OCI-LY7 (cell line): ENCODE data around the gene CDK5R1. TPM values are rescaled to one million over a fixed set of nuclear protein-coding genes. Genes with fewer than 3 reads are reported as not detected.

Experiments
- BruUV-seq: library from RNA; stranded (reverse); fragments of 400-500 nt; replicated peaks from 2 replicates; lab custom pipeline; 2021; lab: Mats Ljungman, UMichigan
- CTCF ChIA-PET: fragments of 300-600 bp; sonication (Branson Sonifier 250); formaldehyde crosslinking; loops from one replicate; lab custom pipeline; 2022; ENCODE audit warnings: antibody characterized with exemption; ENCODE audit not compliant: unreplicated experiment; lab: Charles Lee
- POLR2A ChIA-PET: fragments of 300-600 bp; sonication (Branson Sonifier 250); formaldehyde crosslinking; loops from one replicate; lab custom pipeline; 2022; ENCODE audit warnings: antibody characterized with exemption; lab: Charles Lee
- DNase-seq: peaks from one replicate; pipeline ENCODE4 v3.0.0-alpha.2; 2015; ENCODE audit warnings: low spot score
- H2AFZ ChIP-seq: fragments of 200-600 bp; sonication (generic), shearing (Covaris generic); 2 replicates; pipeline ENCODE4 v1.6.1; 2014; ENCODE audit warnings: mild to moderate bottlenecking, antibody characterized with exemption, low read length, moderate library complexity
- H3K27ac ChIP-seq: fragments of 200-600 bp; sonication (generic); 2 replicates; pipeline ENCODE4 v1.5.1; 2014; ENCODE audit warnings: mixed run types, low read depth, mild to moderate bottlenecking, moderate library complexity, low read length, inconsistent platforms; ENCODE audit not compliant: poor library complexity, severe bottlenecking
- H3K36me3 ChIP-seq: fragments of 200-600 bp; sonication (generic); 2 replicates; pipeline ENCODE4 v1.6.1; 2014; ENCODE audit warnings: mild to moderate bottlenecking, antibody characterized with exemption, low read length, moderate library complexity, mixed read lengths; ENCODE audit not compliant: insufficient read depth
- H3K4me1 ChIP-seq: fragments of 200-600 bp; sonication (generic); 2 replicates; pipeline ENCODE4 v1.5.1; 2014; ENCODE audit warnings: mild to moderate bottlenecking, low read length; ENCODE audit not compliant: insufficient read depth, poor library complexity, severe bottlenecking
- H3K4me2 ChIP-seq: fragments of 200-600 bp; sonication (generic); 2 replicates; pipeline ENCODE4 v1.6.1; 2014; ENCODE audit warnings: mild to moderate bottlenecking, low read length
- H3K4me3 ChIP-seq: fragments of 200-600 bp; sonication (generic); 2 replicates; pipeline ENCODE4 v1.5.1; 2014; ENCODE audit warnings: mild to moderate bottlenecking, low read depth, low read length; ENCODE audit not compliant: poor library complexity, severe bottlenecking
- H3K79me2 ChIP-seq: fragments of 200-600 bp; sonication (generic); 2 replicates; pipeline ENCODE4 v1.6.1; 2016; ENCODE audit warnings: low read depth, mild to moderate bottlenecking, low read length, moderate library complexity, mixed read lengths; ENCODE audit not compliant: insufficient read depth
- H3K9me2 ChIP-seq: fragments of 200-600 bp; sonication (generic); 2 replicates; pipeline ENCODE4 v1.6.1; 2016; ENCODE audit warnings: mild to moderate bottlenecking, low read length, mixed read lengths; ENCODE audit not compliant: insufficient read depth
- H3K9me3 ChIP-seq: fragments of 200-600 bp; sonication (generic); 2 replicates; pipeline ENCODE4 v1.6.1; 2014; ENCODE audit warnings: mild to moderate bottlenecking, mixed run types, low read length, mixed read lengths
- H4K20me1 ChIP-seq: fragments of 200-600 bp; sonication (generic); 2 replicates; pipeline ENCODE4 v1.6.1; 2014; ENCODE audit warnings: mild to moderate bottlenecking, antibody characterized with exemption, low read length, moderate library complexity, mixed read lengths; ENCODE audit not compliant: insufficient read depth
- EZH2phosphoT487 ChIP-seq: fragments of 200-600 bp; sonication (generic); IDR thresholded peaks from 2 replicates; pipeline ENCODE4 v1.6.1; 2018; ENCODE audit warnings: low read depth, borderline replicate concordance, mild to moderate bottlenecking, mixed run types, antibody characterized with exemption, low read length, moderate library complexity, mixed read lengths
- intact Hi-C: fragments of 100-400 bp; cut with micrococcal nuclease; formaldehyde crosslinking; loops from one replicate; pipeline ENCODE4 v1.10.0; 2022; ENCODE audit not compliant: unreplicated experiment
- total RNA-seq, 2 experiments: library from RNA; depleted of rRNA in 1 of 2; stranded (reverse); fragments of >200 nt in 1 of 2; shearing (Covaris generic) in 1 of 2; gene quantifications; 2 replicates each; pipeline ENCODE4 v1.2.3, GENCODE V29; 2014 to 2022
- TF ChIP-seq, protein P1 (sequence below): fragments of 200-600 bp; sonication (generic); conservative IDR thresholded peaks from 2 replicates; pipeline ENCODE4 v1.5.1; 2014; ENCODE audit warnings: mild to moderate bottlenecking, antibody characterized with exemption, low read length, moderate library complexity, mixed read lengths

CDK5R1 gene
- total RNA-seq, 2 experiments from 2014 or later = 1.3 to 2.2 TPM

DNA sequence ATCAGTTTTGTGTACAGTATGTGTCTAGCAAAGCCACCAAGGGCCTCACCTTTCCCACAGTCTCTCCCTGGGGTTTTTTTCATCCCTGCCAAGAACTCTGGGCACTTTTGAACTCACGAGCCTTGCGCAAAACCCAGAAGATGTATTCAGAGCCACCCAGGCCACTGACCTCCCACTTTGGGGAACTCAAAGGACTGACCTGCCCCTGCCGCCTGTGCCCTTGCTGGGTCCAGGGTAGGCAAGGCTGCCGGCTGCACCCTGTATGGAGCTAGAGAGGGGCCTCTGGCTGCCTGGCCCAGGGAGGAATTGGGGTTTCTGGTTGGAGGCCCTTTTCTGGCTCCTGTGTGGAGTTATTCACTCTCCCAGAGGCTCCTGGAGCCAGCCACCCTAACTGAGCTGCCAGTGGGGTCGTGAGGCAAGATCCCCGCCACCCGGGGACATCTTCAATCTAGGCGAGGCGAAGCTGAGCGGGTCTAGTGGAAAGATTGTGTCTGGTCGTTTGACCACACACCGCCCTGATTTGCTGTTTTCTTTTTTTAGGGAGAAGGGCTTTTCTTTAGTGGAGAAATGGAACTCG, 1.9 kb downstream of the CDK5R1 start:
- CTCF ChIA-PET = no interaction called here
- Histone ChIP-seq H3K27ac (no peak overlapping the region), H3K4me3 (no peak overlapping the region), H3K4me2 (no peak overlapping the region), H4K20me1 (0 out of 2 replicates have a peak, but pooled peaks cover 2% of the 10 kb centered on the region), H3K4me1 (peaks cover 20% of the 10 kb centered on the region), H3K9me3 (no peaks in the 10 kb centered on the region), H3K9me2 (no peaks in the 10 kb centered on the region), H3K79me2 (no peaks in the 10 kb centered on the region), H2AFZ (no peak overlapping the region), H3K36me3 (peaks cover 3% of the 10 kb centered on the region; the same call in 1 of the 2 replicates)
- no TSS peak for BruUV-seq
- POLR2A ChIA-PET = no interaction called here
- no peak for TF ChIP-seq EZH2phosphoT487
- TF ChIP-seq, protein P1, sequence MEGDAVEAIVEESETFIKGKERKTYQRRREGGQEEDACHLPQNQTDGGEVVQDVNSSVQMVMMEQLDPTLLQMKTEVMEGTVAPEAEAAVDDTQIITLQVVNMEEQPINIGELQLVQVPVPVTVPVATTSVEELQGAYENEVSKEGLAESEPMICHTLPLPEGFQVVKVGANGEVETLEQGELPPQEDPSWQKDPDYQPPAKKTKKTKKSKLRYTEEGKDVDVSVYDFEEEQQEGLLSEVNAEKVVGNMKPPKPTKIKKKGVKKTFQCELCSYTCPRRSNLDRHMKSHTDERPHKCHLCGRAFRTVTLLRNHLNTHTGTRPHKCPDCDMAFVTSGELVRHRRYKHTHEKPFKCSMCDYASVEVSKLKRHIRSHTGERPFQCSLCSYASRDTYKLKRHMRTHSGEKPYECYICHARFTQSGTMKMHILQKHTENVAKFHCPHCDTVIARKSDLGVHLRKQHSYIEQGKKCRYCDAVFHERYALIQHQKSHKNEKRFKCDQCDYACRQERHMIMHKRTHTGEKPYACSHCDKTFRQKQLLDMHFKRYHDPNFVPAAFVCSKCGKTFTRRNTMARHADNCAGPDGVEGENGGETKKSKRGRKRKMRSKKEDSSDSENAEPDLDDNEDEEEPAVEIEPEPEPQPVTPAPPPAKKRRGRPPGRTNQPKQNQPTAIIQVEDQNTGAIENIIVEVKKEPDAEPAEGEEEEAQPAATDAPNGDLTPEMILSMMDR = no peak
- DNase-seq = no peak
- intact Hi-C loops = no loop called here

- Histone ChIP-seq H3K79me2 (no peaks in the 10 kb centered on the region), H3K4me3 (no peak overlapping the region), H4K20me1 (no peaks in the 10 kb centered on the region), H3K36me3 (no peaks in the 10 kb centered on the region), H3K4me1 (peaks cover 17% of the 10 kb centered on the region), H3K9me3 (no peaks in the 10 kb centered on the region), H3K27ac (no peak overlapping the region), H3K4me2 (no peak overlapping the region), H3K9me2 (no peaks in the 10 kb centered on the region), H2AFZ (no peak overlapping the region)
- no peak for DNase-seq
- intact Hi-C loops = no loop called here
- BruUV-seq = no TSS peak
- ChIA-PET CTCF (no interaction called here), POLR2A (no interaction called here)
- TF ChIP-seq, protein P1 = no peak
- TF ChIP-seq EZH2phosphoT487 = no peak
Observed at GRCh38 chr17:32489320-32490100, 2.7 kb downstream of the CDK5R1 start.

- no peaks in the 10 kb centered on the region for H3K79me2 ChIP-seq
- ChIA-PET POLR2A (no interaction called here), CTCF (no interaction called here)
- TF ChIP-seq, protein P1 = no peak
- no peak overlapping the region for H2AFZ ChIP-seq
- H3K9me2 ChIP-seq = no peaks in the 10 kb centered on the region
- peaks cover 17% of the 10 kb centered on the region for H3K4me1 ChIP-seq
- H4K20me1 ChIP-seq = no peaks in the 10 kb centered on the region
- intact Hi-C loops = no loop called here
- DNase-seq = no peak
- BruUV-seq = no TSS peak
- H3K36me3 ChIP-seq = no peaks in the 10 kb centered on the region
- H3K9me3 ChIP-seq = no peaks in the 10 kb centered on the region
- no peak overlapping the region for H3K4me3 ChIP-seq
- H3K4me2 ChIP-seq = no peak overlapping the region
- no peak overlapping the region for H3K27ac ChIP-seq
Observed at GRCh38 chr17:32490101-32490482, 3.3 kb downstream of the CDK5R1 start.
